Measurements from ENCODE around the gene FGG.
"Not testable (repeated sequence)": the region's sequence is repeated elsewhere in the genome, so short reads cannot be mapped to it uniquely, and the experiment has no call there.

FGG gene

DNA sequence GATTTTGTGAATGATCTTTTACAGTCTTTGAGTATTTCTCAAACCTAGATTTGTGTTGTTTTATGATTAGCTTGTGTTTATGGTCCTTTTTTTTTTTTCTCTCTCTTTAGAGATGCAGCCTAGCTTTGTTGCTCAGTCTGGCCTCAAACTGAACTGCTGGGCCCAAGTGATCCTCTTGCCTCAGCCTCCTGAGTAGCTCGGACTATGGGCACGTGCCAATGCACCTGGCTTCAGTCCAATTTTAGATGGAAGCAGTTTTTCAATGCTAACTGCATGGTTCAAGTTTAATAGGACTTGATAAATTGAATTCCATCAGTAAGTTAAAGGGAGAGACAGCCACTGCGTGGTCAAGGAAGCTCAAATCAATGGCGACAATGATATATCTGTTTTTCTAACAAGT lies 3.8 kb upstream of the FGG start:
- in situ Hi-C loops (cut with HindIII; ENCODE audit: low pct_ligation_motif_present, low pct_unique_long_range_greater_than_20kb, low sequenced_read_pairs), result no loop called here

GRCh38 chr4:154615211-154615610 lies 2.8 kb upstream of the FGG start:
- DNase-seq, result no peak
- in situ Hi-C loops (cut with HindIII; ENCODE audit: low pct_ligation_motif_present, low pct_unique_long_range_greater_than_20kb, low sequenced_read_pairs), result no loop called here

More for the DNA sequence above, 3.8 kb upstream of the FGG start:
- no peak for DNase-seq

GRCh38 chr4:154614306-154614705 lies 1.9 kb upstream of the FGG start:
- in situ Hi-C loops (cut with HindIII; ENCODE audit: low pct_ligation_motif_present, low pct_unique_long_range_greater_than_20kb, low sequenced_read_pairs), result no loop called here
- no peak for DNase-seq

DNA sequence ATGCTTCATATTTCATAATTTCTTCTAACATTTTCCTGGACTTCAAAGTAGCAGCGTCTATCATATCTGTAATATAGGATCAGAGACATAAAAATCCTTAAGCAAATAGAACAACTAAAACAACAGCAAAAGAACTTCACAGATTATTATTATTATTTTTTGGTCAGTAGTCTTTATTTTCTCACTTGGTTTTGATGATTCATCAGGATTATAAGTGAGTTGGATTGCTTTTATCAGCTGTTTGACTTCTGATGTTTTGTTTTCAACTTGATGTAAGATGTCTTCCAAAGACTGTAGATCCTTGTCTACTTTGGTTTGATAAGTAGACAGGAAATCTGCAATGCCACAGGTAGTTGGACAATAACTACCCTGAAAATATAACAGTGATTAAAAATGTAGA lies 623 bp downstream of the FGG start:
- DNase-seq, result no peak
- in situ Hi-C loops (cut with HindIII; ENCODE audit: low pct_ligation_motif_present, low pct_unique_long_range_greater_than_20kb, low sequenced_read_pairs), result no loop called here

DNA sequence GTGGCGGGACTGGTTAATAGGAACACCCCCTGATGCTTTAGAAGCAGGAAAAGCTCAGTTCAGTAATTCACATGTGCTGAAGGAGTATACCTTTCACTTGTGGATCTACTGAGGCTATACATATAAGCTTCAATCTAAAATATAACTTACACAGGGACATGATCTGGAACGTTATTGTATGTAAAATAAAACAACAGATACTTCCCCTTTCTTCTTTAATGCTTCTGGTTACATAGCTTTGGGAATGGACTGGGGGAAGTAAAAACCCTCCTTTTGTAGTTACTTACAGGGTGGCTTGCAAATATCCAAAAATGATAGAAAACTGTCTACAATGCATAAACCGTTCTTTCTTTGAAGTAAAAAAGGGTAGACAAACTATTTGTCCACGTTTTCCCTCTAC lies 1.9 kb downstream of the FGG start:
- in situ Hi-C loops (cut with HindIII; ENCODE audit: low pct_ligation_motif_present, low pct_unique_long_range_greater_than_20kb, low sequenced_read_pairs), result no loop called here
- no peak for DNase-seq

- in situ Hi-C loops (cut with HindIII; ENCODE audit: low pct_ligation_motif_present, low pct_unique_long_range_greater_than_20kb, low sequenced_read_pairs), result no loop called here
- DNase-seq, result no peak
Observed at GRCh38 chr4:154609532-154609931, 2.9 kb downstream of the FGG start.

DNA sequence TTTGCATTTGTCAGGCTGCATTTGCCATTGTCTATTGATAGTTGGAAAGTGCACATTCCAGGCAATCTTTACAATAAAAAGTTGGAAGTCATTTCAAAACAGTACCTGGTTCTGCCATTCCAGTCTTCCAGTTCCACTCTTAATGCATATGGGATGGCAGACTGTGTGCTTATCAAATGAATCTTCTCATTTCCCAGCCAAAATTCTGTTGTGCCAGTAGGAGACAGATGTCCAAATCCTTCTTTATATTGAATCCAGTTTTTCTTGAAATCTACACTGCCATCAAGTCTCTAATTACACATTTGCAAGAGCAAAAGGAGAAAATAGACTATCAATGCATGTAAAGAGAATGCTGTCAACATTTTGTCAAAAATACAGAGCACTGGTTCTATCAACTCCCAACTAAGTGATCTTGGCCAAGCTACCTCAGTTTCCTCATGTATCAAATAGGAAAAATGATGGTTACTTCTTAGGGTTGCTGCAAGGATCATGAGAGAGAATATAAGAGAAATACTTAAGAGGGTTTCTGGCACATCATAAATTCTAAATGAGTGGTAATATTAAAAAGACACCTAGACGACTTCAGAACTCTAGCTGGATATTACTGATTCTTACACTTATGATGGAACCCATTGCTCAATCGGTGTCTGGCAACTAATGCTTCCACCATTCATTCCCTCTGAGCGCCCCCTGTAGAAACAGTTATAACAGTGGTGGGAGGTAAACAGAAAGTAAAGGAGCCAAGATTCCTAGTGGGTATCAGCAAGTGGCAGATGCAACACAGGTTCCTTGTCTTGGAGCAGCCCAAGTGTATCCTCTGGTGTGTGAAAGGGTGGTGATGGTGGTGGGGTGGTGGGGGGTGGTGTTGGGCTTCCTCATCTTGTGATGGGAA lies 3.8 kb downstream of the FGG start:
- no peak for DNase-seq
- in situ Hi-C loops (cut with HindIII; ENCODE audit: low pct_ligation_motif_present, low pct_unique_long_range_greater_than_20kb, low sequenced_read_pairs), result no loop called here

- DNase-seq, result no peak
- in situ Hi-C loops (cut with HindIII; ENCODE audit: low pct_ligation_motif_present, low pct_unique_long_range_greater_than_20kb, low sequenced_read_pairs), result no loop called here
Observed at GRCh38 chr4:154606728-154607723, 5.4 kb downstream of the FGG start.

DNA sequence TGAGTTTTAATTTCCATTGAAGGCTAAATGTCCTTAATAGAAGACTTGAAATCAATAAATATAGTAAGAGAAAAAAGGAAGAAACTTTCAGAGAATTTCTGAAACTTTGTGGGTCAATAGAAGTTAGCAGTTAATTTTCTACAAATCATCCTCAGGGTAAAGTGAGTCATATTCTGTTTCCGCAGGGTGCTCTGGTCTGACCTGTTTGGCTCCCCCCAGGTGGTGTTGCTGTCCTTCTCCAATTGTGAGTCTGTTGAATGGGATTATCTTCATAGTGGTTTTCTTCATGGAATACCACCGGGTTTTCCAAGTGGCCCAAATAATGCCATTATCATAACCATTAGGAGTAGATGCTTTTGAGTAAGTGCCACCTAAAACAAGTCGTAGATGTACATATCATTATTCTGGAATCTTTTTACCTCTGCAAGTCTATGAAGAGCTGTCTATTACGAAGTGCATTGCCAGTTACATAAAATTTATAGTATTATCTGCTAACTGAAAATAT lies 7.7 kb downstream of the FGG start:
- in situ Hi-C loops (cut with HindIII; ENCODE audit: low pct_ligation_motif_present, low pct_unique_long_range_greater_than_20kb, low sequenced_read_pairs), result no loop called here
- DNase-seq, result no peak

DNA sequence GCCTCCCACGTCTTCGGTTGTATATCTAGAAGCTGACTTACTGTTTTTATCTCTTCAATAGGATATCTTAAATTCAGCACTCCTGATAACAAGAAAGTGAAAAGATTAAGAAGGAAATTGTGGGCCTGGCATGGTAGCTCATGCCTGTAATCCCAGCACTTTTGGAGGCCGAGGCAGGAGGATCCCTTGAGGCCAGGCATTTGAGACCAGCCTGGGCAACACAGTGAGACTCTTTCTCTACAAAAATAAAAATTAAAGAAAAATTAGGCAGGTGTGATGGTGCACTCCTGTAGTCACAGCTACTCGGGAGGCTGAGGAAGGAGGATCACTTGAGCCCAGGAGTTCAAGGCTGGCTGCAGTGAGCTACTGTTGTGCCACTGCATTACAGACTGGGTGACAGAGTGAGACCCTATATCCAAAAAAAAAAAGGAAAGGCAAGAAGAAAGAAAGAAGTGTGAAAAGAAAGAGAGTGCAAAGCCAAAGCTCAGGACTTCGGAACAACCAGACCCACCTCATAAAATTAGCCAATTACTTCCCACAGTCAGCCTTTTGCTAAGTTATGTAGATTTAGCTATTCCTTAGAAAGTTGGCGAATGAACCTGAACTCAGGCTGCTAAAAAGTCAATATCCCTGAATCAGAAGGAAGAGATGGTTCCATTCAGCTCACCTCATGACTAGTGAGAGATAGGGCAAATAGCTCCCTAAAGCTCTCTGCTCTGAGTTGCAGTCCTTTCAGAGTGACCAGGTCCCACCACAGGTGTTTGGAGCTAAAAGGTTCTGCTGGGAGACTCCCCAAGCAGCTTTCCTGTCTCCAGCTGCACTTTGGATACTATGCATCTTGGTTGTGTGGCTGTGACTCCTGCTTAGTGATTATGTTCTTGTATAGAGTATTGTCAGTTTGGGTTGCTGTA lies 9.2 kb downstream of the FGG start:
- in situ Hi-C loops (cut with HindIII; ENCODE audit: low pct_ligation_motif_present, low pct_unique_long_range_greater_than_20kb, low sequenced_read_pairs), result no loop called here
- DNase-seq, result no peak

DNA sequence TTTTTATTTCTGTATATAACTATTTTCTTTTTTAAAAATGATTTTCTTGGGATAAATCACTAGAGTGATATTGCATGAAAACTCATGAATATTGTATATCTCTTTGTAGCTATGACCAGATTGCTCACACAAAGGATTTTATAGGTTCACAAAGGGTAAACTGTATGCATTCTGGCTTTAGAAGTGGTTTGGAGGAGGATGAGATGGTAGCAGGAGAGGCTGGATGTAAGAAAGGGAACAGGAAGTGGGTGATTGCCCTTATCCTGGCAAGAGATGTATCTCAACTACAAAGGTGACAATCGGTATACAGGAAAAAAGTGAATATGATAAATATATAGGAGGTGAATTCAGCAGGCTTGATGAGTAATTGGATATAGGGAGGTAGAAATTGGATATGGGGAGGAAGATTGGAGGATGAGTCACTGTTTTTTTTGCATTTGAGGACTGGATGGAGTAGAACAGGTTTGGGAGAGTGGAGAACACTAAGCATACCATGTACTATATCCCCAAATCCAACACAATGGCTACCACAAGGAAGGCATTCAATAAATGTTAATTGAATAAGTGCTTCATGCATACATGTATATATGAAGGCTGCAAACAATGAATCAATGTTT lies 9.9 kb downstream of the FGG start:
- DNase-seq, result no peak
- in situ Hi-C loops (cut with HindIII; ENCODE audit: low pct_ligation_motif_present, low pct_unique_long_range_greater_than_20kb, low sequenced_read_pairs), result no loop called here

GRCh38 chr4:154597798-154598774 lies 14.4 kb downstream of the FGG start:
- in situ Hi-C loops (cut with HindIII; ENCODE audit: low pct_ligation_motif_present, low pct_unique_long_range_greater_than_20kb, low sequenced_read_pairs), result no loop called here
- DNase-seq, result no peak

- in situ Hi-C loops (cut with HindIII; ENCODE audit: low pct_ligation_motif_present, low pct_unique_long_range_greater_than_20kb, low sequenced_read_pairs); DNase-seq: not testable (repeated sequence)
Observed at GRCh38 chr4:154597281-154597680, 15.2 kb downstream of the FGG start.

DNA sequence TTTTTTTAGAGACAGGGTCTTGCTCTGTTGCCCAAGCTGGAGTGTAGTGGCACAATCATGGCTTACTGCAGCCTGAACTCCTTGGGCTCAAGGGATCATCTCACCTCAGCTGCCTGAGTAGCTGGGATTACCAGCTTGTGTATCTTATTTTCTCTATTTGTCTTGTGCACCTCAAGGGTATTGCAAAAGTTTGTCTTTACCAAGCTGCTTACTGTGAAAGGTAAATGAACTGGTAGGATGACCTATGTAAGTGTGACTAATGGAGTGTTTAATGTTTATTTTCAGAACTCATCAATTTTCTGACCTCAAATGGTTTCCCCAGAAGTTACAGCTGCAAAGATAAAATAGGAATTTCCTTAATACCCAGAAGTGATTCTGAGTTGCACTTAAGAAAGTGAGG lies 16.6 kb downstream of the FGG start:
- DNase-seq, result no peak

GRCh38 chr4:154594343-154594742 lies 18.1 kb downstream of the FGG start:
- DNase-seq; in situ Hi-C loops (cut with HindIII; ENCODE audit: low pct_ligation_motif_present, low pct_unique_long_range_greater_than_20kb, low sequenced_read_pairs): not testable (repeated sequence)

More for the DNA sequence above, 16.6 kb downstream of the FGG start:
- in situ Hi-C loops (cut with HindIII; ENCODE audit: low pct_ligation_motif_present, low pct_unique_long_range_greater_than_20kb, low sequenced_read_pairs), result no loop called here

DNA sequence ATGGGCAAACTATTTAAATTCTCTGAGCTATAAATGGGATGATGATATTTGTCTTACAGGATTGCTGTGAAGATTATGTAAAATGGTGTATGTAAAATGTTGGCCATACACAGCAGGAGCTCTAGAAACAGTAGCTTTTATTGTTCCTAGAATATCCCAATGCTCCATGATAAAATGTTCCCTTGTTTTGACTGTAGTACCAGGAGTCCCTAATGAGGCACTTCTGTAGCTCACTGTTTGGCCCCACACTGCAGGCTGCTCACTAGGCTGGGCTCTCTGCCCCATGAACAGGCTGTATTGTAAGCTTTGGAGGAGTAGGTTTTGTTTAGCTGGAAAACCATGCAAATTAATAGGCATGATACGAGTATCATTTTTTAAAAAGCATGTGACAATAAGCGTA lies 18.6 kb downstream of the FGG start:
- no peak for DNase-seq
- in situ Hi-C loops (cut with HindIII; ENCODE audit: low pct_ligation_motif_present, low pct_unique_long_range_greater_than_20kb, low sequenced_read_pairs), result no loop called here

DNA sequence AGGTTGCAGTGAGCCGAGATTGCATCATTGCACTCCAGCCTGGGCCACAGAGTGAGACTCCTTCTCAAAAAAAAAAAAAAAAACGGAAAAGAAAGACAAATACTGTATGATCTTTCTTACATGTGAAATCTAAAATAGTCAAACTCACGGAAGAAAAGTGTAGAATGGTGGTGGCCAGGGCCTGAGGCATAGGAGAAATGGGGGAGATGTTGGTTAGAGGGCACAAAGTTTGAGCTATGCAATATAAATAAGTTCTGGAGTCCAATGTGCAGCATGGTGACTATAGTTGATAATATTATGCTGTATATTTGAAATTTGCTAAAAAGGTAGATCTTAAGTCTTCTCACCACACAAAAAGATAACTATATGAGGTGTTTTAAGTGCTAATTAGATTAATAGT lies 20.6 kb downstream of the FGG start:
- no peak for DNase-seq
- in situ Hi-C loops (cut with HindIII; ENCODE audit: low pct_ligation_motif_present, low pct_unique_long_range_greater_than_20kb, low sequenced_read_pairs), result no loop called here

All from ACHN (cell line).